COR-L47 (cell line): ENCODE data around the gene RBM33.

Source experiments
- DNase-seq: peaks from one replicate; lab custom pipeline; 2025; lab: John Stamatoyannopoulos, UW

The RBM33 gene

GRCh38 chr7:155774947-155775346, 130.5 kb downstream of the RBM33 start:
- no peak for DNase-seq

GRCh38 chr7:155775691-155776090, 131.2 kb downstream of the RBM33 start:
- no peak for DNase-seq

- no peak for DNase-seq
These were observed 132.1 kb downstream of the RBM33 start for GRCh38 chr7:155776606-155777005.

- no peak for DNase-seq
These were observed 133.9 kb downstream of the RBM33 start for GRCh38 chr7:155778349-155778748.

- no peak for DNase-seq
These were observed 136.4 kb downstream of the RBM33 start for GRCh38 chr7:155780884-155781283.

GRCh38 chr7:155781433-155781832, 137.0 kb downstream of the RBM33 start:
- DNase-seq = no peak

- DNase-seq = no peak
These were observed 138.0 kb downstream of the RBM33 start for GRCh38 chr7:155782466-155782865.

- no peak for DNase-seq
These were observed 141.1 kb downstream of the RBM33 start for GRCh38 chr7:155785536-155785935.

GRCh38 chr7:155786491-155786890, 142.0 kb downstream of the RBM33 start:
- no peak for DNase-seq

- no peak for DNase-seq
These were observed 142.8 kb downstream of the RBM33 start for GRCh38 chr7:155787171-155787851.

GRCh38 chr7:155788616-155789000, 144.1 kb downstream of the RBM33 start:
- DNase-seq = no peak

- DNase-seq = no peak
These were observed 144.7 kb downstream of the RBM33 start for GRCh38 chr7:155789001-155789725.

GRCh38 chr7:155790666-155791065, 146.2 kb downstream of the RBM33 start:
- no peak for DNase-seq

- no peak for DNase-seq
These were observed 146.8 kb downstream of the RBM33 start for GRCh38 chr7:155791214-155791737.

GRCh38 chr7:155791836-155792235, 147.4 kb downstream of the RBM33 start:
- DNase-seq = no peak

GRCh38 chr7:155792315-155792960, 148.0 kb downstream of the RBM33 start:
- DNase-seq = no peak

GRCh38 chr7:155792999-155793560, 148.6 kb downstream of the RBM33 start:
- DNase-seq = no peak

GRCh38 chr7:155793720-155794119, 149.3 kb downstream of the RBM33 start:
- DNase-seq = no peak

GRCh38 chr7:155794196-155794595, 149.7 kb downstream of the RBM33 start:
- no peak for DNase-seq

- DNase-seq = no peak
These were observed 150.9 kb downstream of the RBM33 start for GRCh38 chr7:155795401-155795800.

GRCh38 chr7:155795951-155796350, 151.5 kb downstream of the RBM33 start:
- no peak for DNase-seq

GRCh38 chr7:155796381-155797261, 152.2 kb downstream of the RBM33 start:
- peak; percentile 15 for DNase-seq
